ENCODE results near the gene RNASEL.
"Not testable (repeated sequence)": the region's sequence is repeated elsewhere in the genome, so short reads cannot be mapped to it uniquely, and the experiment has no call there.

RNASEL gene, protein sequence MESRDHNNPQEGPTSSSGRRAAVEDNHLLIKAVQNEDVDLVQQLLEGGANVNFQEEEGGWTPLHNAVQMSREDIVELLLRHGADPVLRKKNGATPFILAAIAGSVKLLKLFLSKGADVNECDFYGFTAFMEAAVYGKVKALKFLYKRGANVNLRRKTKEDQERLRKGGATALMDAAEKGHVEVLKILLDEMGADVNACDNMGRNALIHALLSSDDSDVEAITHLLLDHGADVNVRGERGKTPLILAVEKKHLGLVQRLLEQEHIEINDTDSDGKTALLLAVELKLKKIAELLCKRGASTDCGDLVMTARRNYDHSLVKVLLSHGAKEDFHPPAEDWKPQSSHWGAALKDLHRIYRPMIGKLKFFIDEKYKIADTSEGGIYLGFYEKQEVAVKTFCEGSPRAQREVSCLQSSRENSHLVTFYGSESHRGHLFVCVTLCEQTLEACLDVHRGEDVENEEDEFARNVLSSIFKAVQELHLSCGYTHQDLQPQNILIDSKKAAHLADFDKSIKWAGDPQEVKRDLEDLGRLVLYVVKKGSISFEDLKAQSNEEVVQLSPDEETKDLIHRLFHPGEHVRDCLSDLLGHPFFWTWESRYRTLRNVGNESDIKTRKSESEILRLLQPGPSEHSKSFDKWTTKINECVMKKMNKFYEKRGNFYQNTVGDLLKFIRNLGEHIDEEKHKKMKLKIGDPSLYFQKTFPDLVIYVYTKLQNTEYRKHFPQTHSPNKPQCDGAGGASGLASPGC

GRCh38 chr1:182588500-182589396 lies at the start of gene RNASEL:
Gene RNASEL (minus strand): TSS chr1:182589256. CDS start chr1:182586806, 2,450 bp downstream.
- H3K36me3 ChIP-seq (ENCODE audit: insufficient read depth, low read length), result peaks cover 3% of the 10 kb centered on the region; the same call in 1 of the 2 replicates
- peak within 1 kb of the TSS; percentile 81 for H3K27ac ChIP-seq (ENCODE audit: low read depth, low read length)
- no peaks in the 10 kb centered on the region for H3K79me2 ChIP-seq (ENCODE audit: control insufficient read depth, insufficient read depth, low read length, unreplicated experiment)
- no peaks in the 10 kb centered on the region for H3K27me3 ChIP-seq (ENCODE audit: insufficient read depth, low read length)
- H2AFZ ChIP-seq (ENCODE audit: low read length, unreplicated experiment), result peak within 1 kb of the TSS; percentile 91
- H3K4me3 ChIP-seq (ENCODE audit: low read depth, low read length), result peak within 1 kb of the TSS; percentile 77
- H3K4me1 ChIP-seq (ENCODE audit: control insufficient read depth, insufficient read depth, low read length, unreplicated experiment), result peaks cover 5% of the 10 kb centered on the region

- no peak overlapping the region for H3K4me3 ChIP-seq (ENCODE audit: low read depth, low read length)
- H3K27ac ChIP-seq (ENCODE audit: low read depth, low read length), result no peak overlapping the region
- H3K36me3 ChIP-seq (ENCODE audit: insufficient read depth, low read length), result no peaks in the 10 kb centered on the region
- no peak overlapping the region for H2AFZ ChIP-seq (ENCODE audit: low read length, unreplicated experiment)
- H3K27me3 ChIP-seq (ENCODE audit: insufficient read depth, low read length), result peaks cover 16% of the 10 kb centered on the region
- no peaks in the 10 kb centered on the region for H3K4me1 ChIP-seq (ENCODE audit: control insufficient read depth, insufficient read depth, low read length, unreplicated experiment)
- no peaks in the 10 kb centered on the region for H3K79me2 ChIP-seq (ENCODE audit: control insufficient read depth, insufficient read depth, low read length, unreplicated experiment)
These were observed 48.7 kb upstream of the RNASEL start for GRCh38 chr1:182637769-182638168.

- no peak overlapping the region for H2AFZ ChIP-seq (ENCODE audit: low read length, unreplicated experiment)
- H3K4me1 ChIP-seq (ENCODE audit: control insufficient read depth, insufficient read depth, low read length, unreplicated experiment), result peaks cover under 1% of the 10 kb centered on the region
- no peaks in the 10 kb centered on the region for H3K36me3 ChIP-seq (ENCODE audit: insufficient read depth, low read length)
- no peak overlapping the region for H3K27ac ChIP-seq (ENCODE audit: low read depth, low read length)
- H3K4me3 ChIP-seq (ENCODE audit: low read depth, low read length), result no peak overlapping the region
- peaks cover 10% of the 10 kb centered on the region for H3K27me3 ChIP-seq (ENCODE audit: insufficient read depth, low read length)
- no peaks in the 10 kb centered on the region for H3K79me2 ChIP-seq (ENCODE audit: control insufficient read depth, insufficient read depth, low read length, unreplicated experiment)
These were observed 46.8 kb upstream of the RNASEL start for GRCh38 chr1:182635871-182636270.

DNA sequence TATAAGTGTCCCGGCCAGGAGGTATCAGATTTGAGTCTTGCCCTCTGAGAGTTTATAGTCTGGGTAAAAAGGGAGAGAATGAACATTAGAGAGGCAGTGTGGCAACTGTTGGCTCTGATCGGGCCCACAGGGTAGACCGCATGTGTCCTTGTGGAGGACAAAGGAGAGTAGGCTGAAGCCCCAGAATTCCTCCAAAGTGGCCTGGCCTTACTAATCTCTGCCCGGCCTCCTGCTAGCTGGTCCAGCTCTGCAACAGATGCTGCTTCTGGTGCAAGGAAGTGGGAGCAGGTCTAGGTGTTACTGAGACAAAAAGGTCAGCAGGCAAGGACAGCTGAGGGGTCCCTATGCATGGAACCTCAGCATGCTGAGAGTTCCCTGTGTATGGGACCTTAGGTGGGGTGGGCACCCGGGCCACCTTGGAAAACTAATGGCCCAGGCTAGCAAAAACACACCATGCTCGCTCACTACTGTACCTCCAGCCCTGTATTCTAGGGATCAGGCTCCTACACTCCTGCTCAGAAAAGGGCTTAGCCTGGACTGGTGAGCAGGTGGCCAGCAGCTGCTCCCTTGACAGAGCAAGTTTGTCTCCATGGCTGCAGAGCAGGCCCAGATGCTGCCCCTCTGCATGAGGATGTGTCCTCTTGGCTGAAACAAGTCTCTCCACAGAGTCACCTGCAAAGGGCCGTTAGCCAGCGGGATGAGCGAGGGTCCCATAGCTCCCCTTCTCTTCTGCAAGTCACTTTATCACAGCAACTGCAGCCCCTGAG lies 45.4 kb upstream of the RNASEL start:
- Histone ChIP-seq H3K27ac (ENCODE audit: low read depth, low read length) (no peak overlapping the region), H3K27me3 (ENCODE audit: insufficient read depth, low read length) (peaks cover 3% of the 10 kb centered on the region), H3K36me3 (ENCODE audit: insufficient read depth, low read length) (no peaks in the 10 kb centered on the region), H2AFZ (ENCODE audit: low read length, unreplicated experiment) (no peak overlapping the region), H3K4me1 (ENCODE audit: control insufficient read depth, insufficient read depth, low read length, unreplicated experiment) (peaks cover 12% of the 10 kb centered on the region), H3K79me2 (ENCODE audit: control insufficient read depth, insufficient read depth, low read length, unreplicated experiment) (no peaks in the 10 kb centered on the region), H3K4me3 (ENCODE audit: low read depth, low read length) (no peak overlapping the region)

DNA sequence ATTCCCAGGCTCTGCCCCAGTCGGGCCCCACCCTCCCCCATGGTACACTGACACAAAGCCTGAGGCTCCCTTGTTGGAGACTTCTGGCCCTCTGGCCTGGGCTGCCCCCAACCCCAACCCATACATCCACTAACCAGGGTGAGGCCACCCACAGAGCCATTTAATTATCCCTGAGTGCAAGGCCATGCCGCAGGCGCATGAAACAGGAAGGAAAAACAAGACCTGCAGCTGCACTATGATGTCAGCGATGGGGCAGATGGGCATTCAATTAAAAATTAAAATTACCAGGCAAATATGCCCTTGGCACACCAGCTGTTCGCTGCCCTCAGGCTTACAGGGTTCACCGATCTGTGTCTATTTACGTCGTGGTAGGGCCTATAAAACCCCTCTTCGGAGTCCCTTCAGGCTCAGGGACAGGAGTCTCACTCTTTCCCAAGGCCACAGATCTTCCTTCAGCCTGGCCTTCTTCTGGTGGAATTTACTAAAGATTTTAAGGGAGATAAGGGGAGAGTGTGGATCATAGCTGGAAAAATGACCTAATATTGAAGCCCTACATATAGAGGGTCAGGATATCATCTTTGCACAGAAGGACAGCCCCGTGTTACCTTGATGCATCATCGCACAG lies 44.7 kb upstream of the RNASEL start:
- Histone ChIP-seq H2AFZ (ENCODE audit: low read length, unreplicated experiment) (no peak overlapping the region), H3K36me3 (ENCODE audit: insufficient read depth, low read length) (no peaks in the 10 kb centered on the region), H3K79me2 (ENCODE audit: control insufficient read depth, insufficient read depth, low read length, unreplicated experiment) (no peaks in the 10 kb centered on the region), H3K4me1 (ENCODE audit: control insufficient read depth, insufficient read depth, low read length, unreplicated experiment) (peaks cover 12% of the 10 kb centered on the region), H3K27me3 (ENCODE audit: insufficient read depth, low read length) (no peaks in the 10 kb centered on the region; the same call in 1 of the 2 replicates), H3K27ac (ENCODE audit: low read depth, low read length) (no peak overlapping the region), H3K4me3 (ENCODE audit: low read depth, low read length) (no peak overlapping the region)

DNA sequence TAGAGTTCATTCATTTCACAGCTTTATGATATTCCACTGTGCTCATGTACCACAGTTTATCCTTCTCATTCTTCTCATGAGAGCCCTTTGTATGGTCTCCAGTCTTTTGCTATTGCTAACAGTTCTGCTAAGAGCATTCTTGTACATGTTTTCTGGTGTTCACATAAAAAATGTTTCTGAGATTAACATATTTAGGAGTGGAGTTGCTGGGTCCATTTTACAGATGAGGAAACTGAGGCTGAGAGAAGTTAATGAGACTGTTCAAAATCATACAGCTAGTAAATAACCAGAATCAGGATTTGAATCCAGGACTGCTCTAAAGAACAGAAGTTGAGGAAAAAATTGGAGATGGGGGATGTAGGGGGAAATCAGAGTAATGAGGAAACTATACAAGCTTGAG lies 44.0 kb upstream of the RNASEL start:
- no peaks in the 10 kb centered on the region for H3K27me3 ChIP-seq (ENCODE audit: insufficient read depth, low read length)
- H2AFZ ChIP-seq (ENCODE audit: low read length, unreplicated experiment), result no peak overlapping the region
- H3K4me1 ChIP-seq (ENCODE audit: control insufficient read depth, insufficient read depth, low read length, unreplicated experiment), result peaks cover 12% of the 10 kb centered on the region
- no peaks in the 10 kb centered on the region for H3K79me2 ChIP-seq (ENCODE audit: control insufficient read depth, insufficient read depth, low read length, unreplicated experiment)
- H3K27ac ChIP-seq (ENCODE audit: low read depth, low read length), result no peak overlapping the region
- no peak overlapping the region for H3K4me3 ChIP-seq (ENCODE audit: low read depth, low read length)
- H3K36me3 ChIP-seq (ENCODE audit: insufficient read depth, low read length), result no peaks in the 10 kb centered on the region

DNA sequence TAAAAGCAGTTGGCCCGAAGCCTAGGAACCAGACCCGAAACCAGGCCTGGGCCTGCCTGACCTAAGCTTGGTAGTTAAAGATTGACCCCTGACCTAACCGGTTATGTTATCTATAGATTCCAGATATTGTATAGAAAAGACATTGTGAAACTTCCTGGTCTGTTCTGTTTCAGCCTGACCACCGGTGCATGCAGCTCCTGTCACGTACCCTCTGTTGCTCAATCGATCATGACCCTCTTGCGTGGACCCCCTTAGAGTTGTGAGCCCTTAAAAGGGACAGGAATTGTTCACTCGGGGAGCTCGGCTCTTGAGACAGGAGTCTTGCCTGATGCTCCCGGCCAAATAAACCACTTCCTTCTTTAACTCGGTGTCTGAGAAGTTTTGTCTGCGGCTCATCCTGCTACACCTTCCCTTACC lies 43.4 kb upstream of the RNASEL start:
- not testable (repeated sequence) for H3K27me3 ChIP-seq (ENCODE audit: insufficient read depth, low read length); H3K4me3 ChIP-seq (ENCODE audit: low read depth, low read length); H2AFZ ChIP-seq (ENCODE audit: low read length, unreplicated experiment); H3K36me3 ChIP-seq (ENCODE audit: insufficient read depth, low read length); H3K79me2 ChIP-seq (ENCODE audit: control insufficient read depth, insufficient read depth, low read length, unreplicated experiment); H3K27ac ChIP-seq (ENCODE audit: low read depth, low read length)
- peaks cover 12% of the 10 kb centered on the region for H3K4me1 ChIP-seq (ENCODE audit: control insufficient read depth, insufficient read depth, low read length, unreplicated experiment)

DNA sequence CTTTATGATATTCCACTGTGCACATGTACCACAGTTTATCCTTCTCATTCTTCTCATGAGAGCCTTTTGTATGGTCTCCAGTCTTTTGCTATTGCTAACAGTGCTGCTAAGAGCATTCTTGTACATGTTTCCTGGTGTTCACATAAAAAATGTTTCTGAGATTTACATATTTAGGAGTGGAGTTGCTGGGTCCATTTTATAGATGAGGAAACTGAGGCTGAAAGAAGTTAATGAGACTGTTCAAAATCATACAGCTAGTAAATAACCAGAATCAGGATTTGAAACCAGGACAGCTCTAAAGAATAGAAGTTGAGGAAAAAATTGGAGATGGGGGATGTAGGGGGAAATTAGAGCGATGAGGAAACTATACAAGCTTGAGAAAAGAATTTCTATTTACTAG lies 42.9 kb upstream of the RNASEL start:
- Histone ChIP-seq H3K4me1 (ENCODE audit: control insufficient read depth, insufficient read depth, low read length, unreplicated experiment) (peaks cover 12% of the 10 kb centered on the region), H3K79me2 (ENCODE audit: control insufficient read depth, insufficient read depth, low read length, unreplicated experiment) (no peaks in the 10 kb centered on the region), H3K4me3 (ENCODE audit: low read depth, low read length) (no peak overlapping the region), H3K36me3 (ENCODE audit: insufficient read depth, low read length) (no peaks in the 10 kb centered on the region), H3K27ac (ENCODE audit: low read depth, low read length) (no peak overlapping the region), H3K27me3 (ENCODE audit: insufficient read depth, low read length) (no peaks in the 10 kb centered on the region), H2AFZ (ENCODE audit: low read length, unreplicated experiment) (no peak overlapping the region)

DNA sequence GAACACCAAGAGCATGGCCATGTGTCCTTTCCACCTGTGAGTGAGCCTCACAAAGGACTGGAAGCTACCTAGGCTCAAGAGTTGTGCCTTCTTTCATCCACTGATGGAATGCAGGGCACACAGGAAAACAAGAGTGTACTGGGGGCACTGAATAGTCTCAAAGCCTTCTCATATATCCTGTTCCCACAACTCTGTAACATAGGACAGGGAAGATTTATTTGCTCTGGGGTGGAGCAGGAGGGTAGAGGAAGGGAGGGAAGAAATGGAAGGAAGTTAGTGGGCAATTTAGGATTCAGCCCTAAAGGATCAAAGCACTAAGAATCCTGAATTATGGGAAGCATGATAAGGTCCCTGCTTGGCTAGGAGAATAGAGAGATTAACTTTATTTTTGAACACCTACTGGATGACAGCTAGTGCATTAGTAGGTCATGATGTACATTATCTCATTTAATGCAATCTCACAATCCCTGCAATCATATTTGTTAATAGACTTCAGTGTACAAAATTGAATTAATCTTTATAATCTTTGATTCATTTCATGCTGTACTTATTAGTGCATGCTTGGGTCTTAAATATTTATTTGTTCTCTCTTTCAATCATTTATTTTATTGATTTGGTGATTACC lies 42.1 kb upstream of the RNASEL start:
- no peak overlapping the region for H3K4me3 ChIP-seq (ENCODE audit: low read depth, low read length)
- H3K36me3 ChIP-seq (ENCODE audit: insufficient read depth, low read length), result no peaks in the 10 kb centered on the region
- peaks cover 18% of the 10 kb centered on the region for H3K4me1 ChIP-seq (ENCODE audit: control insufficient read depth, insufficient read depth, low read length, unreplicated experiment)
- H3K79me2 ChIP-seq (ENCODE audit: control insufficient read depth, insufficient read depth, low read length, unreplicated experiment), result no peaks in the 10 kb centered on the region
- H3K27me3 ChIP-seq (ENCODE audit: insufficient read depth, low read length), result no peaks in the 10 kb centered on the region
- H2AFZ ChIP-seq (ENCODE audit: low read length, unreplicated experiment), result no peak overlapping the region
- H3K27ac ChIP-seq (ENCODE audit: low read depth, low read length), result no peak overlapping the region
